Panc1 (cell line): Measurements from ENCODE around the gene TEKT2. TPM values are rescaled to one million over a fixed set of nuclear protein-coding genes. Genes with fewer than 3 reads are reported as not detected.

Experiments used
- ATAC-seq: fragments of 200-7000 bp; cut with Tn5 transposase; 2 replicates; pipeline ENCODE4 v1.9.1; 2020; ENCODE audit warnings: mild to moderate bottlenecking, moderate library complexity
- BruUV-seq: library from RNA; stranded (reverse); fragments of 400-500 nt; replicated peaks from 2 replicates; lab custom pipeline; 2021; lab: Mats Ljungman, UMichigan
- CTCF ChIA-PET: fragments of 300-600 bp; sonication (Branson Sonifier 250); formaldehyde crosslinking; loops from one replicate; lab custom pipeline; 2022; ENCODE audit warnings: antibody characterized with exemption; lab: Charles Lee
- POLR2A ChIA-PET: fragments of 300-600 bp; sonication (Branson Sonifier 250); formaldehyde crosslinking; loops from one replicate; lab custom pipeline; 2022; ENCODE audit warnings: antibody characterized with exemption; lab: Charles Lee
- DNase-seq: peaks from one replicate; pipeline ENCODE4 v3.0.0-alpha.2; 2010; ENCODE audit warnings: low read depth, low spot score
- H3K27ac ChIP-seq: 2 replicates; pipeline ENCODE4 v1.5.1; 2011; ENCODE audit warnings: mild to moderate bottlenecking, low read length, inconsistent platforms
- H3K27me3 ChIP-seq: fragments of 200-500 bp; sonication (Bioruptor generic); 2 replicates; pipeline ENCODE4 v1.6.0; 2014; ENCODE audit warnings: low read length, inconsistent platforms; ENCODE audit not compliant: control insufficient read depth, insufficient read depth
- H3K36me3 ChIP-seq: fragments of 200-500 bp; sonication (Bioruptor generic); 2 replicates; pipeline ENCODE4 v1.5.1; 2014; ENCODE audit warnings: inconsistent platforms, mild to moderate bottlenecking, low read length, moderate library complexity; ENCODE audit not compliant: control insufficient read depth, insufficient read depth
- H3K4me1 ChIP-seq: 2 replicates; pipeline ENCODE4 v1.5.1; 2011; ENCODE audit warnings: inconsistent platforms, mild to moderate bottlenecking, low read length, moderate library complexity; ENCODE audit not compliant: control insufficient read depth, insufficient read depth
- H3K4me3 ChIP-seq, 2 experiments: 2 replicates each; pipeline ENCODE4 v1.5.1; 2011 to 2012; ENCODE audit warnings: low read depth in 2 of 2, low read length in 2 of 2, mild to moderate bottlenecking in 2 of 2, inconsistent platforms in 1 of 2, moderate library complexity in 1 of 2
- H3K9me3 ChIP-seq: fragments of 200-500 bp; sonication (Bioruptor generic); 2 replicates; pipeline ENCODE4 v1.5.1; 2014; ENCODE audit warnings: low read depth, mild to moderate bottlenecking, inconsistent platforms, low read length, moderate library complexity; ENCODE audit not compliant: control insufficient read depth, insufficient read depth
- POLR2AphosphoS5 ChIP-seq: IDR thresholded peaks from 2 replicates; pipeline ENCODE4 v1.6.1; 2012; ENCODE audit warnings: mild to moderate bottlenecking, low read depth, low read length, moderate library complexity
- SIN3A ChIP-seq: IDR thresholded peaks from 2 replicates; pipeline ENCODE4 v1.6.1; 2012; ENCODE audit warnings: low read depth, mild to moderate bottlenecking, low read length, moderate library complexity, borderline replicate concordance; ENCODE audit not compliant: insufficient read depth
- TCF7L2 ChIP-seq: IDR thresholded peaks from 2 replicates; pipeline ENCODE4 v1.6.1; 2011; ENCODE audit warnings: mild to moderate bottlenecking, low read depth, low read length, inconsistent platforms
- in situ Hi-C: cut with HindIII; loops from 2 replicates; pipeline ENCODE4 v1.10.0; 2016; ENCODE audit warnings: low sequenced_read_pairs, low pct_unique_long_range_greater_than_20kb
- intact Hi-C: fragments of 100-400 bp; cut with micrococcal nuclease; formaldehyde crosslinking; loops from one replicate; pipeline ENCODE4 v1.10.0; 2022; ENCODE audit not compliant: unreplicated experiment
- total RNA-seq: library from RNA; stranded (reverse); gene quantifications from one replicate; pipeline ENCODE4 v1.2.1, GENCODE V29; 2021; ENCODE audit not compliant: unreplicated experiment
- TF ChIP-seq, protein P1 (sequence below), 2 experiments: IDR thresholded peaks; 2 replicates each; pipeline ENCODE4 v1.6.1; 2011 to 2012; ENCODE audit warnings: low read depth in 2 of 2, control low read depth in 1 of 2, low read length in 1 of 2, mild to moderate bottlenecking in 1 of 2, moderate library complexity in 1 of 2; ENCODE audit not compliant: insufficient read depth in 1 of 2
- TF ChIP-seq, protein P2 (sequence below): fragments of 450-650 bp; IDR thresholded peaks from 2 replicates; pipeline ENCODE4 v1.5.1; 2017; ENCODE audit warnings: mild to moderate bottlenecking

TEKT2 gene
- total RNA-seq, 1 experiment from 2014 or later: 0.23 TPM

DNA sequence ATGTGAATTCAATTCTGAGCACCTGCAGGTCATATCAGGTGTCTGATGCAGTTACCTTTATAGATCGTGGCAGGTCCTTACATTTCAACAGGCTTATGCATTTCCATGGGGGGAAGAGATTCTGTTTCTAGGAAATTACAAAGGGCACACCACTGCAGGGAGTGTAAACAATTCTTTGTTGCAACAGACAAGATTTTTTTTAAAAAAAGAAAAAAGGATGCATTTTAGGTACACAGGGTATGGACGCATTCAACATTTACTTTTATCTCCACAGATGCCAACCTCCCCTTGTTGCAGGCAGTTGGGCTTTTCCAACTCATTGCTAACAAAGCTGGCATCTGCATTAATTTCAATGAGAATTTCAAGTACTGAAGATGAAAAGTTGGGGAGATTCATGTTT is 13.5 kb upstream of the TEKT2 start:
- POLR2A ChIA-PET: no interaction called here
- no peaks in the 10 kb centered on the region for H3K27me3 ChIP-seq
- no peaks in the 10 kb centered on the region for H3K9me3 ChIP-seq
- H3K4me3 ChIP-seq: no peak overlapping the region
- no peaks in the 10 kb centered on the region for H3K4me1 ChIP-seq
- intact Hi-C loops: no loop called here
- H3K27ac ChIP-seq: no peak overlapping the region
- TF ChIP-seq TCF7L2: no peak
- TF ChIP-seq, protein P1, sequence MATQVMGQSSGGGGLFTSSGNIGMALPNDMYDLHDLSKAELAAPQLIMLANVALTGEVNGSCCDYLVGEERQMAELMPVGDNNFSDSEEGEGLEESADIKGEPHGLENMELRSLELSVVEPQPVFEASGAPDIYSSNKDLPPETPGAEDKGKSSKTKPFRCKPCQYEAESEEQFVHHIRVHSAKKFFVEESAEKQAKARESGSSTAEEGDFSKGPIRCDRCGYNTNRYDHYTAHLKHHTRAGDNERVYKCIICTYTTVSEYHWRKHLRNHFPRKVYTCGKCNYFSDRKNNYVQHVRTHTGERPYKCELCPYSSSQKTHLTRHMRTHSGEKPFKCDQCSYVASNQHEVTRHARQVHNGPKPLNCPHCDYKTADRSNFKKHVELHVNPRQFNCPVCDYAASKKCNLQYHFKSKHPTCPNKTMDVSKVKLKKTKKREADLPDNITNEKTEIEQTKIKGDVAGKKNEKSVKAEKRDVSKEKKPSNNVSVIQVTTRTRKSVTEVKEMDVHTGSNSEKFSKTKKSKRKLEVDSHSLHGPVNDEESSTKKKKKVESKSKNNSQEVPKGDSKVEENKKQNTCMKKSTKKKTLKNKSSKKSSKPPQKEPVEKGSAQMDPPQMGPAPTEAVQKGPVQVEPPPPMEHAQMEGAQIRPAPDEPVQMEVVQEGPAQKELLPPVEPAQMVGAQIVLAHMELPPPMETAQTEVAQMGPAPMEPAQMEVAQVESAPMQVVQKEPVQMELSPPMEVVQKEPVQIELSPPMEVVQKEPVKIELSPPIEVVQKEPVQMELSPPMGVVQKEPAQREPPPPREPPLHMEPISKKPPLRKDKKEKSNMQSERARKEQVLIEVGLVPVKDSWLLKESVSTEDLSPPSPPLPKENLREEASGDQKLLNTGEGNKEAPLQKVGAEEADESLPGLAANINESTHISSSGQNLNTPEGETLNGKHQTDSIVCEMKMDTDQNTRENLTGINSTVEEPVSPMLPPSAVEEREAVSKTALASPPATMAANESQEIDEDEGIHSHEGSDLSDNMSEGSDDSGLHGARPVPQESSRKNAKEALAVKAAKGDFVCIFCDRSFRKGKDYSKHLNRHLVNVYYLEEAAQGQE (IDR thresholded peaks at IDR 0.05; ENCODE audit: insufficient read depth in 1 of 2, low read depth in 2 of 2, low read length in 1 of 2): no peak
- CTCF ChIA-PET: interaction anchor here (0.5 kb wide), 1 partner anchor 21 kb away, joined by 4 read pairs; no protein-coding TSS in a partner anchor
- H3K36me3 ChIP-seq: no peaks in the 10 kb centered on the region
- no TSS peak for BruUV-seq
- DNase-seq: no peak
- ATAC-seq: no peak
- in situ Hi-C loops: no loop called here

DNA sequence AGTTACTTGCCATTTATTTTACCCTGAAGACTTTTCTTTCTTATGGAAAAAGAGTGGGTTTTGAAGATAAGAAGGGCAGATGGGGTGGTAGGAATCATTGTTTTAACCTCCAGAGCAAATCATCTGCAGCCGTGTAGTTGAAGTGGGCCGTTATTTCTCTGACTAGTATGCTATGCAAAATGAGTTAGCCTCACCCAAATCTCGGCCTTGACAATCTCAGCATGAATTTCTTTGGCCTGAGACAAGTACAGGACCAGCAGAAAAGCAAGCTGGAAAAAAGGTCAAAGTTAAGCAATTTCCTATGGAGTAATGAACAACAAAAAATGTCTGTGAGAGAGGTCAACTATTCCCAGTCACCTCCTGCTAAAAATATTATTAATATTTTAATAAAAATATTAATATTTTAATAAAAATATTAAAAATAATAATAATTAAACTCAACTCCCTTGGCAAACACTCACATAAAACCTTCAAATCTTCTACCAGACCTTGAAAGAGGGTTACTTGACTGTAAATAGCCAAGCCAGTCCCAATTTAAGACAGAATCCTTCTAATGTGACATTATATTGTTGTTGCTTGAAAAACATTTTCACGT is 6.8 kb upstream of the TEKT2 start:
- in situ Hi-C loops: no loop called here

More for the DNA sequence above, 6.8 kb upstream of the TEKT2 start:
- CTCF ChIA-PET: no interaction called here
- no peaks in the 10 kb centered on the region for H3K27me3 ChIP-seq
- no peaks in the 10 kb centered on the region for H3K9me3 ChIP-seq
- no peak overlapping the region for H3K4me3 ChIP-seq
- DNase-seq (no peak), ATAC-seq (no peak)
- no peaks in the 10 kb centered on the region for H3K36me3 ChIP-seq
- intact Hi-C loops: no loop called here
- no peak overlapping the region for H3K27ac ChIP-seq
- BruUV-seq: no TSS peak
- TF ChIP-seq TCF7L2: no peak
- TF ChIP-seq POLR2AphosphoS5: no peak
- TF ChIP-seq, protein P1 (IDR thresholded peaks at IDR 0.05; ENCODE audit: insufficient read depth in 1 of 2, low read depth in 2 of 2, low read length in 1 of 2): no peak
- TF ChIP-seq SIN3A: no peak
- TF ChIP-seq, protein P2, sequence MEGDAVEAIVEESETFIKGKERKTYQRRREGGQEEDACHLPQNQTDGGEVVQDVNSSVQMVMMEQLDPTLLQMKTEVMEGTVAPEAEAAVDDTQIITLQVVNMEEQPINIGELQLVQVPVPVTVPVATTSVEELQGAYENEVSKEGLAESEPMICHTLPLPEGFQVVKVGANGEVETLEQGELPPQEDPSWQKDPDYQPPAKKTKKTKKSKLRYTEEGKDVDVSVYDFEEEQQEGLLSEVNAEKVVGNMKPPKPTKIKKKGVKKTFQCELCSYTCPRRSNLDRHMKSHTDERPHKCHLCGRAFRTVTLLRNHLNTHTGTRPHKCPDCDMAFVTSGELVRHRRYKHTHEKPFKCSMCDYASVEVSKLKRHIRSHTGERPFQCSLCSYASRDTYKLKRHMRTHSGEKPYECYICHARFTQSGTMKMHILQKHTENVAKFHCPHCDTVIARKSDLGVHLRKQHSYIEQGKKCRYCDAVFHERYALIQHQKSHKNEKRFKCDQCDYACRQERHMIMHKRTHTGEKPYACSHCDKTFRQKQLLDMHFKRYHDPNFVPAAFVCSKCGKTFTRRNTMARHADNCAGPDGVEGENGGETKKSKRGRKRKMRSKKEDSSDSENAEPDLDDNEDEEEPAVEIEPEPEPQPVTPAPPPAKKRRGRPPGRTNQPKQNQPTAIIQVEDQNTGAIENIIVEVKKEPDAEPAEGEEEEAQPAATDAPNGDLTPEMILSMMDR: no peak
- no peaks in the 10 kb centered on the region for H3K4me1 ChIP-seq
- POLR2A ChIA-PET: no interaction called here
